ENCODE measurements around the gene ERI3. TPM values are rescaled to one million over a fixed set of nuclear protein-coding genes. Genes with fewer than 3 reads are reported as not detected.

Gene ERI3
- total RNA-seq, 4 donors from 2014 or later = 14.0 to 29.2 (median 22.8) TPM

DNA sequence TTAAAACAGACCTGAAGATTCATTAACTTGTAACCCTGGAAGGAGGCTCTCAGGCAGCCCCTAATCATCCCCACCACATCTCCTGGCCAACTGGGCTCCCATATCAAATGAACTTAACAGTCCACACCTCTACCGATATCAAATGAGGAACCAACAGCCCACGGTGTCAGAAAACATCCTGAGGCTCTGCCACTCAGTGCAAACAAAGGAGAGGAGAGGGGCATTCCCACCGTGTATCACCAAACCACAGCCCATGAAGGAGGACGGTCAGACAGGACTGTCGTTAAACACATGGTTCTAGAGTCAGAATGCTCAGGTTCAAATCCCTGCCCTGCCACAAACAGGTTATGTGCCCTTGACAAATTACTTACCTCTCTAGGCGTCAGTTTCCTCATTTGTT is 52.5 kb downstream of the ERI3 start:
- no peaks in the 10 kb centered on the region for H3K4me1 ChIP-seq
- TF ChIP-seq, protein P1, sequence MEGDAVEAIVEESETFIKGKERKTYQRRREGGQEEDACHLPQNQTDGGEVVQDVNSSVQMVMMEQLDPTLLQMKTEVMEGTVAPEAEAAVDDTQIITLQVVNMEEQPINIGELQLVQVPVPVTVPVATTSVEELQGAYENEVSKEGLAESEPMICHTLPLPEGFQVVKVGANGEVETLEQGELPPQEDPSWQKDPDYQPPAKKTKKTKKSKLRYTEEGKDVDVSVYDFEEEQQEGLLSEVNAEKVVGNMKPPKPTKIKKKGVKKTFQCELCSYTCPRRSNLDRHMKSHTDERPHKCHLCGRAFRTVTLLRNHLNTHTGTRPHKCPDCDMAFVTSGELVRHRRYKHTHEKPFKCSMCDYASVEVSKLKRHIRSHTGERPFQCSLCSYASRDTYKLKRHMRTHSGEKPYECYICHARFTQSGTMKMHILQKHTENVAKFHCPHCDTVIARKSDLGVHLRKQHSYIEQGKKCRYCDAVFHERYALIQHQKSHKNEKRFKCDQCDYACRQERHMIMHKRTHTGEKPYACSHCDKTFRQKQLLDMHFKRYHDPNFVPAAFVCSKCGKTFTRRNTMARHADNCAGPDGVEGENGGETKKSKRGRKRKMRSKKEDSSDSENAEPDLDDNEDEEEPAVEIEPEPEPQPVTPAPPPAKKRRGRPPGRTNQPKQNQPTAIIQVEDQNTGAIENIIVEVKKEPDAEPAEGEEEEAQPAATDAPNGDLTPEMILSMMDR (IDR thresholded peaks at IDR 0.05) = no peak
- no peak for TF ChIP-seq POLR2A (IDR thresholded peaks at IDR 0.05)
- no peaks in the 10 kb centered on the region for H3K27me3 ChIP-seq
- peaks cover 0 to 34% (median 0%) of the 10 kb centered on the region in 3 donors for H3K36me3 ChIP-seq
- no peak overlapping the region for H3K27ac ChIP-seq
- H3K4me3 ChIP-seq = no peak overlapping the region
- no peaks in the 10 kb centered on the region for H3K9me3 ChIP-seq
- DNase-seq = no peak

DNA sequence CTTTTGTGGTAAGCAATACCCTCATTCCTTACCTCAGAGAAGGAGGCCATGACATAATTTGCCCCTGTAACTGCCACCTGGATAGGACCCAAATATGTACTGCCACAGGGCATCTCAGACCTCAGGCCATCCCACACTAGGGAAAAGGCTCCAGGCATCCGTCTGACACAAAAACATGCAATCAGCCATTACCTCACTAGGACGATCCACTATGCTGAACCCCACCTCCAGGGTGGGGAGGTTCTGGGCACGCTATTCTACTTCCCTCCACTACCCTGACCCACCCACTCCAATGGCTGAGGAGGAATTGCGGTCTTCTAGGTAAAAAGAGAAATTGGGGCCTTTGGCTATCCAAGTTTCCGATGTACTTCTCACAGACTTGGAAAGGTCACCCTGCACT is 53.6 kb downstream of the ERI3 start:
- Histone ChIP-seq H3K9me3 (no peaks in the 10 kb centered on the region), H3K4me1 (no peaks in the 10 kb centered on the region), H3K36me3 (peaks cover 0 to 30% (median 0%) of the 10 kb centered on the region in 3 donors), H3K27me3 (no peaks in the 10 kb centered on the region), H3K4me3 (no peak overlapping the region), H3K27ac (no peak overlapping the region)
- no peak for DNase-seq
- no peak for TF ChIP-seq POLR2A (IDR thresholded peaks at IDR 0.05)
- TF ChIP-seq, protein P1 (IDR thresholded peaks at IDR 0.05) = no peak

DNA sequence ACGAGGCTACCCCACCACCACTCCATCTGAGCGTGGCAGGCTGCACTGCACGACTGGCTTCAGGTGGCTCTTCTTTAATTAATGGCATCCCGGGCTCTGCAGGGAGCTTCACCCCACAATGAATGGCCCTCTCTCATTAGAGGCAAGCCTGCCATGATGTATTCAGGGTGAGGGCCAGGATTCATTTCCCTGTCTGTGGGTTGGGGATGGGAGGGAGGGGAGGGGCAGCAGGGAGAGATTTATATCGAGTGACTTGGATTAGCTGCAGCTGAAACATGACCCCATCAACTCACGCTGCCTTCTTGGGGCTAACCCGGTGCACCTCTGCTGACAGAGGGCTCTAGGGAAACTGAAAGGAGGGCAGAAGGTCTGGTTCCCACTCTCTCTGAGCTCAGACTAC is 54.2 kb downstream of the ERI3 start:
- DNase-seq = no peak
- TF ChIP-seq POLR2A (IDR thresholded peaks at IDR 0.05) = no peak
- TF ChIP-seq, protein P1 (IDR thresholded peaks at IDR 0.05) = no peak
- Histone ChIP-seq H3K27ac (no peak overlapping the region), H3K36me3 (peaks cover 0 to 24% (median 0%) of the 10 kb centered on the region in 3 donors), H3K27me3 (no peaks in the 10 kb centered on the region), H3K9me3 (no peaks in the 10 kb centered on the region), H3K4me3 (no peak overlapping the region), H3K4me1 (no peaks in the 10 kb centered on the region)

DNA sequence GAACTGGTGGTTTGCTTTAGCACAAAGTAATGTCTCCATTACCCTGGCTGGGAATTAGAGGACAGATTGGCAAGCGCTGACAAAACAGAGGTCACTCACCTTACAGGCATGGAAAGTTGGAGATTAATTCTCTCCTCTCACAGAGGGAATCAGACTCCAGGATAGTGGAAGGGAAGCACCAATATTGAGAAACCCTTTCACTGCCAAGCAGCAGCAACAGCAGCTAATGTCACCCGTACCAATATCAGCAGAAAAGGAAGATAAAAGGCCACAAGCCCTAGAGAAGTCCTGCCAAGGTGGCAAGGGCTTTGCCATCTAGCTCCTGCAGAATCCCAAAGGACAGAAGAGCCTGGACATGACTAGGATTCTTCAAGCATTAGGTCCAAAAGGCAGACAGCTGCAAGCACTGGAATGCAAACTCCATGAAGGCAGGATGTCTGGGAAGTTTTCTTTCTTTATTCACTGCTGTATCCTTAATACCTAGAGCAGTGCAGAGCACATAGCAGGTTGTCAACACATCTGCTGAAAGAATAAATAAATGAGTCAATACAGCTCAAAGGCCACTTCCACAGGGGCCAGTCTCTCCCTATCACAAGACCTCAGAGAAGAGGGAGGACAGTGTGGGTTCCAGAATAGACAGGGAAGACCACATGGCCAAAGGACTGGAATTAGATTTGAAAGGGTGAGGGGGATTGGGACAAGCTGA is 57.2 kb downstream of the ERI3 start:
- DNase-seq = no peak
- Histone ChIP-seq H3K36me3 (peaks cover 0 to 16% (median 0%) of the 10 kb centered on the region in 3 donors), H3K4me1 (peaks cover 0 to 17% (median 0%) of the 10 kb centered on the region in 4 donors), H3K9me3 (no peaks in the 10 kb centered on the region), H3K27ac (no peak overlapping the region), H3K27me3 (no peaks in the 10 kb centered on the region), H3K4me3 (no peak overlapping the region)
- TF ChIP-seq POLR2A (IDR thresholded peaks at IDR 0.05) = no peak
- TF ChIP-seq, protein P1 (IDR thresholded peaks at IDR 0.05) = no peak

DNA sequence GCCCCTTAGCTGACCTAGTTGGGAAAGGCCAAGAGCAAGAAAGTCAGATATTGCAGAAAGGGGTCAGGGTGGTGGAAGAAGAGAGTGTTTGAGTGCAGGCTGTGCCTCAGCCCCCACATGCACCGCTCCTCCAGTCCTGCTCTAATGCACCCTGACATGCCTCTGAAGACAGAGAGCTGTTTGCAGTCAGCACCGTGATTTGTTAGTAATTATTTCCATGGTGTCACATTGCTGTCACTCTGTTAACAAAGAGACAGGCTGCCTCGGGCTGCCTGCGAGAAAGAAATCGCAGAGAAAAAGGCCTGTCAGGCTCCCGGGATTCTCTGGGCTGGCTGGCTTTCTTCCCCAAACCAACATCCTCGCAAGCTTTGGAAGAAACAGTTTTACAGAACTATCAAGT is 58.3 kb downstream of the ERI3 start:
- DNase-seq = no peak
- Histone ChIP-seq H3K27ac (no peak overlapping the region), H3K9me3 (no peaks in the 10 kb centered on the region), H3K36me3 (peaks cover 0 to 6% (median 0%) of the 10 kb centered on the region in 3 donors), H3K4me1 (peaks cover 0 to 17% (median 0%) of the 10 kb centered on the region in 4 donors), H3K27me3 (no peaks in the 10 kb centered on the region), H3K4me3 (no peak overlapping the region)
- no peak for TF ChIP-seq POLR2A (IDR thresholded peaks at IDR 0.05)
- TF ChIP-seq, protein P1 (IDR thresholded peaks at IDR 0.05) = no peak
